Natural killer cell (primary cell): ENCODE results near the gene TMEM183A. TPM values are rescaled to one million over a fixed set of nuclear protein-coding genes. Genes with fewer than 3 reads are reported as not detected.

Source experiments
- ATAC-seq, 3 donors: fragments of 150-1000 bp in 2 of 3; fragments of 200-7000 bp in 1 of 3; cut with Tn5 transposase; 1 replicate in 1 of 3; 2 replicates in 2 of 3; pipeline ENCODE4 v1.10.0; 2021; ENCODE audit warnings: mild to moderate bottlenecking in 2 of 3, moderate library complexity in 2 of 3
- DNase-seq, 2 donors: peaks; one replicate each; pipeline versions ENCODE4 v3.0.0 to v3.0.0-alpha.2; 2013 to 2021; ENCODE audit warnings: mixed read lengths in 1 of 2
- H3K27ac ChIP-seq: one replicate; pipeline ENCODE4 v1.5.1; 2013; ENCODE audit warnings: mild to moderate bottlenecking, low read length
- H3K27me3 ChIP-seq: one replicate; pipeline ENCODE4 v1.6.1; 2013; ENCODE audit warnings: low read length; ENCODE audit not compliant: control insufficient read depth, insufficient read depth
- H3K36me3 ChIP-seq: one replicate; pipeline ENCODE4 v1.6.1; 2013; ENCODE audit warnings: low read length; ENCODE audit not compliant: control insufficient read depth, insufficient read depth
- H3K4me1 ChIP-seq: one replicate; pipeline ENCODE4 v1.6.1; 2013; ENCODE audit warnings: low read length; ENCODE audit not compliant: control insufficient read depth, insufficient read depth
- H3K4me3 ChIP-seq: one replicate; pipeline ENCODE4 v1.5.1; 2013; ENCODE audit warnings: low read length
- H3K9me3 ChIP-seq: one replicate; pipeline ENCODE4 v1.6.1; 2013; ENCODE audit warnings: low read length; ENCODE audit not compliant: control insufficient read depth, insufficient read depth
- H3K27ac Mint-ChIP-seq, 2 donors: one replicate each; pipeline ENCODE4 v1.8.0; 2022; ENCODE audit warnings: mild to moderate bottlenecking in 2 of 2, mixed read lengths in 2 of 2, moderate library complexity in 1 of 2
- H3K27me3 Mint-ChIP-seq, 2 donors: one replicate each; pipeline ENCODE4 v1.8.0; 2022; ENCODE audit warnings: low read depth in 2 of 2, mixed read lengths in 2 of 2
- H3K36me3 Mint-ChIP-seq: one replicate; pipeline ENCODE4 v1.8.0; 2022; ENCODE audit warnings: mixed read lengths
- H3K4me1 Mint-ChIP-seq, 2 donors: one replicate each; pipeline ENCODE4 v1.8.0; 2022; ENCODE audit warnings: mixed read lengths in 2 of 2
- H3K4me3 Mint-ChIP-seq: one replicate; pipeline ENCODE4 v1.8.0; 2022; ENCODE audit warnings: mild to moderate bottlenecking, moderate library complexity, mixed read lengths
- H3K9me3 Mint-ChIP-seq, 2 donors: one replicate each; pipeline ENCODE4 v1.8.0; 2022; ENCODE audit warnings: mixed read lengths in 2 of 2
- whole genome bisulfite sequencing: methylation state at CpG from one replicate; pipeline ENCODE4 v1.1.7; 2013; ENCODE audit warnings: missing lambda C conversion rate; ENCODE audit not compliant: insufficient coverage; 5-methylcytosine and 5-hydroxymethylcytosine counted together
- intact Hi-C: fragments of 100-400 bp; cut with micrococcal nuclease; formaldehyde crosslinking; loops from one replicate; pipeline ENCODE4 v1.14.2; 2022
- total RNA-seq, 4 donors: library from RNA; stranded (reverse); fragments of 120-200 nt in 1 of 4; gene quantifications; one replicate each; pipeline versions ENCODE4 v1.2.3 to v1.2.4, GENCODE V29; 2013 to 2022
- TF ChIP-seq, protein P1 (sequence below): fragments of 200-600 bp; IDR thresholded peaks from one replicate; pipeline ENCODE4 v1.8.0; 2022; ENCODE audit warnings: antibody characterized with exemption

The TMEM183A gene
- total RNA-seq, 3 donors from 2014 or later (not counting 1 experiment from before 2014, with no cell fraction given): 127 to 147 (median 143) TPM

DNA sequence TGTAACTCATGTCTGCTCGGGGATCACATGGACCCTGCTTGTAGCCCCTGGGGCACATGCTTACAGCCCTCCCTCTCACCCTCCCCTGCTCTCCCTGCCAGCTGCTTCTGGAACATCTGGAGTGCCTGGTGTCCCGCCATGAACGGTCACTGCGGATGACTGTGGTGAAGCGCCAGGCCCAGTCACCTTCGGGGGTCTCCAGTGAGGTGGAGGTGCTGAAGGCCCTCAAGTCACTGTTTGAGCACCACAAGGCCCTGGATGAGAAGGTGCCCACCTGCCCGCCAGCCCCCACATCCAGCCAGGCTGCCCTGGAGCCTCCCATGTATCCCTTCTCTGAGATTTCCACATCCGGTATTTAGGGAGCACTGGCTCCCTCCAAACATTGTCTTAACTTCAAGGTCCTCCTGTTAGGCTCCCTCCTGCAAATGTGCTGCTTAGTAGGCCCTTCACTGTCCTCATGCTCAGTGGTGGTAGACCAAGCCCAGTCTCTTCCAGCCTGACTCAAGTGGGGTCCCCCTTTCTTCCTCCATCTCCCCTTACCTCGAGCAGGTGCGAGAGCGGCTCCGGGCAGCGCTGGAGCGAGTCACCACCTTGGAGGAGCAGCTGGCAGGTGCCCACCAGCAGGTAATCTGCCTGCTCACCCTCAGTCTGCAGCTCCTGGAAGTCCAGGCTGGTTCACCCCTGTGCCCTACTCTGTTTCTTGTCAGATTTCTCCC is 36.8 kb downstream of the TMEM183A start:
- H3K9me3 Mint-ChIP-seq: no peaks in the 10 kb centered on the region
- no peak overlapping the region for H3K27ac Mint-ChIP-seq
- TF ChIP-seq, protein P1, sequence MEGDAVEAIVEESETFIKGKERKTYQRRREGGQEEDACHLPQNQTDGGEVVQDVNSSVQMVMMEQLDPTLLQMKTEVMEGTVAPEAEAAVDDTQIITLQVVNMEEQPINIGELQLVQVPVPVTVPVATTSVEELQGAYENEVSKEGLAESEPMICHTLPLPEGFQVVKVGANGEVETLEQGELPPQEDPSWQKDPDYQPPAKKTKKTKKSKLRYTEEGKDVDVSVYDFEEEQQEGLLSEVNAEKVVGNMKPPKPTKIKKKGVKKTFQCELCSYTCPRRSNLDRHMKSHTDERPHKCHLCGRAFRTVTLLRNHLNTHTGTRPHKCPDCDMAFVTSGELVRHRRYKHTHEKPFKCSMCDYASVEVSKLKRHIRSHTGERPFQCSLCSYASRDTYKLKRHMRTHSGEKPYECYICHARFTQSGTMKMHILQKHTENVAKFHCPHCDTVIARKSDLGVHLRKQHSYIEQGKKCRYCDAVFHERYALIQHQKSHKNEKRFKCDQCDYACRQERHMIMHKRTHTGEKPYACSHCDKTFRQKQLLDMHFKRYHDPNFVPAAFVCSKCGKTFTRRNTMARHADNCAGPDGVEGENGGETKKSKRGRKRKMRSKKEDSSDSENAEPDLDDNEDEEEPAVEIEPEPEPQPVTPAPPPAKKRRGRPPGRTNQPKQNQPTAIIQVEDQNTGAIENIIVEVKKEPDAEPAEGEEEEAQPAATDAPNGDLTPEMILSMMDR: no peak
- H3K9me3 ChIP-seq: no peaks in the 10 kb centered on the region
- H3K27me3 Mint-ChIP-seq: peaks cover 14 to 17% of the 10 kb centered on the region in 2 donors
- no peak for DNase-seq
- H3K27me3 ChIP-seq: no peaks in the 10 kb centered on the region
- ATAC-seq: no peak
- peaks cover 6% of the 10 kb centered on the region in 2 donors for H3K4me1 Mint-ChIP-seq
- H3K4me3 Mint-ChIP-seq: no peak overlapping the region
- no peaks in the 10 kb centered on the region for H3K36me3 ChIP-seq
- no peaks in the 10 kb centered on the region for H3K4me1 ChIP-seq
- no peak overlapping the region for H3K27ac ChIP-seq
- no peaks in the 10 kb centered on the region for H3K36me3 Mint-ChIP-seq
- H3K4me3 ChIP-seq: no peak overlapping the region
- intact Hi-C loops: no loop called here
- WGBS: 91% methylated on average over 14 of the region's 14 CpGs

DNA sequence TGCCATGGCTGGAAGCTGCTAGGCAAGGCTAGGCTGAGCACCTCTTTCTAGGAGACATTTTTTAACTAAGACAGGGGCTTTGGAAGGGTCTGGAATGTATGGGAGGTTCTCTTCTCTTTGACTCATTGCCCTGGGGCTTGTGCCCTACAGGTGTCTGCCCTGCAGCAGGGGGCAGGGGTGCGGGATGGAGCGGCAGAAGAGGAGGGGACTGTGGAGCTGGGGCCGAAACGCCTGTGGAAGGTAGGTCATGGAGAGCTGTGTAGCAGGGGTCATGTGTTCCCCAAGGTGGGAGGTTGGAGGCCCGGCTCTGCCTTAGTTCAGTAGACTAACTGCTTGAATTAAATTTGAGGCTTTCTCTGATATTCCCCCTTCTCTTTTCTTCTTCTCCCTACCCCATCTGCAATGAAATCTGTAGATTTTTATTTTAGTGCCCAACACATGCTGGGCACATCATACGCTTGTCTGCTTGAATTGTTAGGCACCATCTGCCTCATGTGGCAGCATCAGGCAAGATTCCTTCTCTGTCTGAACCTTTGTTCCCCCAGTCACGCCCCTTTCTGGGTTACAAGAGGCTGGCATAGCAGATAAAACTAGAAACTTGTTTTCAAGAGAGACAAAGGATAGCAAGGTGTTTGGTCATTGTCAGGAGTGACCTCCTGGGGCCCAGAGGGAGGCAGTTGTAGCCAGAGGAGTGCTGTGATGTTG is 37.5 kb downstream of the TMEM183A start:
- intact Hi-C loops: no loop called here
- Histone ChIP-seq H3K27me3 (no peaks in the 10 kb centered on the region), H3K9me3 (no peaks in the 10 kb centered on the region), H3K27ac (no peak overlapping the region), H3K4me3 (no peak overlapping the region), H3K4me1 (no peaks in the 10 kb centered on the region), H3K36me3 (no peaks in the 10 kb centered on the region)
- no peaks in the 10 kb centered on the region for H3K9me3 Mint-ChIP-seq
- peaks cover 7 to 13% of the 10 kb centered on the region in 2 donors for H3K27me3 Mint-ChIP-seq
- no peak overlapping the region for H3K4me3 Mint-ChIP-seq
- no peak overlapping the region for H3K27ac Mint-ChIP-seq
- TF ChIP-seq, protein P1: no peak
- no peaks in the 10 kb centered on the region for H3K36me3 Mint-ChIP-seq
- 90% methylated on average over 7 of the region's 7 CpGs for WGBS
- DNase-seq: no peak
- H3K4me1 Mint-ChIP-seq: no peaks in the 10 kb centered on the region
- no peak for ATAC-seq

DNA sequence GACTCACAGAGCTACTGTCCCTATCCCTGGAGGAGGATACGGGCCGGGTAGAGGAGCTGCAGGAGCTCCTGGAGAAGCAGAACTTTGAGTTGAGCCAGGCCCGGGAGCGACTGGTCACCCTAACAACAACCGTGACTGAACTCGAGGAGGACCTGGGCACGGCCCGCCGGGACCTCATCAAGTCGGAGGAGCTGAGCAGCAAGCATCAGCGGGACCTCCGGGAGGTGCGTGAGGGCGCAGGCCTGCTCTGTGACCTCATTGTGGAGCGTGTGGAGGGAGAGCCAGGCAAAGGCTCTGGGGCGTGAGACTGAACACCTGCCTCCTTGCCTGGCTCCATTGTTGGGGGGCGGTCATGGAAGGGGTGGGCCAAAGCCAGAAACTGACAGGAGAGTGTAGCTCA is 38.2 kb downstream of the TMEM183A start:
- DNase-seq (no peak), ATAC-seq (no peak)
- no peaks in the 10 kb centered on the region for H3K36me3 ChIP-seq
- H3K27me3 ChIP-seq: no peaks in the 10 kb centered on the region
- Mint-ChIP-seq H3K4me1 (no peaks in the 10 kb centered on the region), H3K27ac (no peak overlapping the region), H3K4me3 (no peak overlapping the region), H3K36me3 (no peaks in the 10 kb centered on the region), H3K27me3 (peaks cover 11 to 13% of the 10 kb centered on the region in 2 donors), H3K9me3 (no peaks in the 10 kb centered on the region)
- H3K4me3 ChIP-seq: no peak overlapping the region
- H3K9me3 ChIP-seq: no peaks in the 10 kb centered on the region
- WGBS: 92% methylated on average over 17 of the region's 17 CpGs
- intact Hi-C loops: no loop called here
- TF ChIP-seq, protein P1: no peak
- H3K27ac ChIP-seq: no peak overlapping the region
- H3K4me1 ChIP-seq: no peaks in the 10 kb centered on the region
